ENCODE results near the gene TOM1L1. TPM values are rescaled to one million over a fixed set of nuclear protein-coding genes. Genes with fewer than 3 reads are reported as not detected.
"Not testable (repeated sequence)": the region's sequence is repeated elsewhere in the genome, so short reads cannot be mapped to it uniquely, and the experiment has no call there.

The TOM1L1 gene, protein sequence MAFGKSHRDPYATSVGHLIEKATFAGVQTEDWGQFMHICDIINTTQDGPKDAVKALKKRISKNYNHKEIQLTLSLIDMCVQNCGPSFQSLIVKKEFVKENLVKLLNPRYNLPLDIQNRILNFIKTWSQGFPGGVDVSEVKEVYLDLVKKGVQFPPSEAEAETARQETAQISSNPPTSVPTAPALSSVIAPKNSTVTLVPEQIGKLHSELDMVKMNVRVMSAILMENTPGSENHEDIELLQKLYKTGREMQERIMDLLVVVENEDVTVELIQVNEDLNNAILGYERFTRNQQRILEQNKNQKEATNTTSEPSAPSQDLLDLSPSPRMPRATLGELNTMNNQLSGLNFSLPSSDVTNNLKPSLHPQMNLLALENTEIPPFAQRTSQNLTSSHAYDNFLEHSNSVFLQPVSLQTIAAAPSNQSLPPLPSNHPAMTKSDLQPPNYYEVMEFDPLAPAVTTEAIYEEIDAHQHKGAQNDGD
- polyA plus RNA-seq (2013, experiment 1 of 2) = 36.7 TPM
- polyA plus RNA-seq (2013, experiment 2 of 2) = 40.0 TPM

DNA sequence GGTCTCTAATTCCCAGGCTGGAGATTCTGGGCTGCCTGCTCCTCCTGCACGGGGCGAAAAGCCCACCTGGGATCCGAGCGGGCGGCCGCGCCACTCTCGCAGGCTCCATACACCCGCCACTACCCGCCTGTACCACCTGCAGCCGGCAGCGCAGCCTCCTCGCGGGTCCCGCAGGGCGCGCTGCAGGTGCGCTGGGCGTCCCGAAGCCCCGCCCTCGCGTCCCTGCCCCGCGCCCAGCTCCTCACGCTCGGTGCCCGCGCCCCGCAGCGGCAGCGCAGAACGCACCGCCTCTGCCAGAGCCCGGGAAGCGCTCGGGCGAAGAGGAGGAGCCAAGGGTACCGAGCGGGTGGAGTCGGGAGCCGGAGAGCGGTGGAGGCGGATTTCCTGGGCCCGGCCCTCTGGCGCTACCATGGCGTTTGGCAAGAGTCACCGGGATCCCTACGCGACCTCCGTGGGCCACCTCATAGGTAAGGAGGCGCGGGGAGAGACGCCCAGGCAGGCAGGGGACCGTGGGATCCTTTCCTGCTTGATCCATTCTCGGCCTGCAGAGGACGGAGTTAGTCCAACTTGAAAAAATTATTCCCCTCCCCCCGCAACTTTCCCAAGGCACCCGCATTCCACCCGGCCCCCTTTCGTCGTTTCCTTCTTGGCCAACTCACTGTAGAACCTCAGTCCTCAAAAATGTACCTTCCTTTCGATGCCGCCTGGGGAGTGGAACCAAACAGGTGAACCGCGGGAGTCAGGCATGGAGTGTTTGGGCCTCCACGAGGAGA is at the start of gene TOM1L1:
Gene TOM1L1 (plus strand): TSS at position 396 of the 773 bp plus-strand sequence. CDS start 14 bp downstream, at position 410.
- Histone ChIP-seq H3K4me1 (ENCODE audit: insufficient read depth, low read length) (peaks cover 22% of the 10 kb centered on the region), H3K36me3 (ENCODE audit: insufficient read depth, low read length) (peaks cover 21% of the 10 kb centered on the region), H3K9me3 (ENCODE audit: insufficient read depth, low read depth, low read length) (no peaks in the 10 kb centered on the region), H3K9ac (ENCODE audit: low read depth, low read length) (peak within 1 kb of the TSS; percentile 90), H3K4me3 (ENCODE audit: low read length) (no peak within 1 kb of the TSS; the same call in none of the 2 replicates), H3K27me3 (ENCODE audit: insufficient read depth, low read length) (no peaks in the 10 kb centered on the region), H3K27ac (ENCODE audit: low read depth, low read length) (peak within 1 kb of the TSS; percentile 79)
- under 1% methylated on average over 67 of the region's 67 CpGs for WGBS

DNA sequence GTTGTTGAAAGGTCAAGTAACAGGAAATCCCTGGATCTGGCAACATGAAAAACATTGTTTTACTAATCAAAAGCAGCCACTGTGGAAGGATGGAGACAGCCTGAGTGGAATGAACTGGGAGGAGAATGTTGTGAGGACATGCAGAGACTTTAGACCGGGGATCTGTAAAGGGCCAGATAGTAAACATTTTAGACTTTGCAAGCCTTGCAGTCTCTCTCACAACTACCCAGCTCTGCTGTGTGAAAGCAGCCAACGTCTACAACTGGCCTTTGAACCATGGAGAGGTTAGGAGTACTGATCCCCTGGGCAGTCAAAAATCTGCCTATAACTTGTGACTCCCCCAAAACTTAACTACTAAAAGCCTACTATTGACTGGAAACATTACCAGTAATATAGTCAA is 41.5 kb upstream of the TOM1L1 start:
- no peak overlapping the region for H3K27ac ChIP-seq (ENCODE audit: low read depth, low read length)
- no peaks in the 10 kb centered on the region for H3K36me3 ChIP-seq (ENCODE audit: insufficient read depth, low read length)
- H3K4me1 ChIP-seq (ENCODE audit: insufficient read depth, low read length) = no peaks in the 10 kb centered on the region
- WGBS = 88% methylated on average over 2 of the region's 2 CpGs
- H3K27me3 ChIP-seq (ENCODE audit: insufficient read depth, low read length) = no peaks in the 10 kb centered on the region
- H3K9me3 ChIP-seq (ENCODE audit: insufficient read depth, low read depth, low read length) = no peaks in the 10 kb centered on the region
- no peak overlapping the region for H3K9ac ChIP-seq (ENCODE audit: low read depth, low read length)
- no peak overlapping the region for H3K4me3 ChIP-seq (ENCODE audit: low read length)

DNA sequence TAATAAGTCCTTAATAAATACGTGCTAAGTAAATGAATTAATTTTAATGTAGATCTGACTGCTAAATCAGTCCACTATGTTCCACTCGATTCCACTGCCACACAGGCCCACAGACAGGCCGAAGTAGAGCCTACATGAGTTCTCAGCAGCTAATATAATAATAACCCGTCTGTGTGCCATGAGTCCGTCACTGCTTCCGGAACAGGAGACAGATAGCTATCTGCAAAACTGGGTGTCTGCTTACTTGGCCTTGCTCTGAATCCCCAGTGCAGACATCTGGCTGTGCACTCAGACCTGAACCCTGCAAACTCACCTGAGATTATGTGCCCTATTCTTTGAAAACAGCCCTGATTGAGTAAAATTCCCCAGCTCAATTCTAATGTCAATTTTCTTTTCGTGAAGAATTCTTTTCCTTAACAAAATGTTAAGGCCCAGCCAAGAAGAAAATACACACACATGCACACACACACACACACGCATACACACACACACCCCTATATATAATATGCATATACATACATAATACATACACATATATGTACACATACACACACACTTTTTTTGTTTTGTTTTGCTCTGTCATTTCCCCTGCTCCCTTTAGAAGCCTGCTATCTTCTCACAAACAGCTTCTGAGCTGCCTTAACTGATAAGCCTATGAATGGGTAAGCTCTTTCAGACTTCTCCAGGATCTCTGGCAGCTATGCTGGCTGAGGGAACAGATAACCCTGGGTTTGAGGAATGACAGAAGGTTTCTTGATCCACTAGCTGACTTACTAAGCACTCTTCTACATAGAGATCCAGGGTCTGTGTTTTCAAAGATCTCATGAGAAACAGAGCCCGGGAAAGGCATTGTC is 39.8 kb upstream of the TOM1L1 start:
- Histone ChIP-seq H3K4me3 (ENCODE audit: low read length) (no peak overlapping the region), H3K36me3 (ENCODE audit: insufficient read depth, low read length) (no peaks in the 10 kb centered on the region), H3K27ac (ENCODE audit: low read depth, low read length) (no peak overlapping the region), H3K4me1 (ENCODE audit: insufficient read depth, low read length) (no peaks in the 10 kb centered on the region), H3K27me3 (ENCODE audit: insufficient read depth, low read length) (no peaks in the 10 kb centered on the region), H3K9ac (ENCODE audit: low read depth, low read length) (no peak overlapping the region), H3K9me3 (ENCODE audit: insufficient read depth, low read depth, low read length) (no peaks in the 10 kb centered on the region)
- WGBS = 94% methylated on average over 9 of the region's 9 CpGs

DNA sequence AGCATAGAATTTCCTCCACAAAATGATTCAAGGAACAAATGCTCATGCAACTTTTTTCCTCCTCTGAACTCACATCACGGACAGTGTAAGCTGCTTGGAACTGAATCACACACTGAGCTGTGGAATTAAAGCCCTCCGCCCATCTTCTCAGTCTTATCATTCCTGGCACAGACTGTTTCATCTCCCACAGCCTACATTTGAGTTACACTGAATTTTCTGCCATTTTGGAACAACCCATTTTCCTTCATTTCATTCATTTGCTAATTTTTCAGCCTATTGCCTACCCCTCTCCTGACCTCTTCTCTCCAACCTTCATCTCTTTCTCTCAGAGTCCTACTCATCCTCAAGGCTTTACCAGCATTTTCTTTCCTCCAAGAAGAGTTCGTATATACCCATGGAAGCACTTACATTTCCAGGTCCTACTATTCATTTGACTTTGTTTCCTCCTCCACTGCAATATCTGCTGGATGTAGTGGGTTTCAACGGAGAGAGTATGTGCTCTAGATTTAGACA is 39.1 kb upstream of the TOM1L1 start:
- 96% methylated on average over 4 of the region's 4 CpGs for WGBS
- H3K9ac ChIP-seq (ENCODE audit: low read depth, low read length) = no peak overlapping the region

DNA sequence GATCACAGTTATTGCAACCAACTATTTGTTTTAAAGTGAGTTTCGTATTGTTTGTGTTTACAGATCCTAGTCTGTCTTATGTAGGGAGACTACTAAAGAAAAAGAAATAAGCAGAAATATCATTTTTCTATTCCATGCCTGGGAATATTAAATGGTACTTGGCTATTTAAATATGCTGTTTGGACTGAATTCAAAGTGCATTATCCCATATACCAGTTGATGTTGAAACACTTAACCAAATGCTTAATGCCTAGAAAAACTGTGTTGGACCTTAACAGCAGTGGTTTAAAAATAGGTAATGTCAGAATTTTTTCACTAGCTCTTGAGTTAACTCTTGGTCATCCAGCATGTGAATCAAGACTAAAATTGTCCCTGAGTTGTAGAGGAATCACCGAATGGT is 37.5 kb upstream of the TOM1L1 start:
- H3K9me3 ChIP-seq (ENCODE audit: insufficient read depth, low read depth, low read length) = no peaks in the 10 kb centered on the region
- no peak overlapping the region for H3K27ac ChIP-seq (ENCODE audit: low read depth, low read length)
- WGBS = 90% methylated on average over 1 of the region's 2 CpGs
- no peaks in the 10 kb centered on the region for H3K27me3 ChIP-seq (ENCODE audit: insufficient read depth, low read length)
- no peak overlapping the region for H3K9ac ChIP-seq (ENCODE audit: low read depth, low read length)
- no peaks in the 10 kb centered on the region for H3K4me1 ChIP-seq (ENCODE audit: insufficient read depth, low read length)
- H3K36me3 ChIP-seq (ENCODE audit: insufficient read depth, low read length) = no peaks in the 10 kb centered on the region
- no peak overlapping the region for H3K4me3 ChIP-seq (ENCODE audit: low read length)

More for the DNA sequence above, 39.1 kb upstream of the TOM1L1 start:
- Histone ChIP-seq H3K4me3 (ENCODE audit: low read length) (no peak overlapping the region), H3K36me3 (ENCODE audit: insufficient read depth, low read length) (no peaks in the 10 kb centered on the region), H3K4me1 (ENCODE audit: insufficient read depth, low read length) (no peaks in the 10 kb centered on the region), H3K9me3 (ENCODE audit: insufficient read depth, low read depth, low read length) (no peaks in the 10 kb centered on the region), H3K27ac (ENCODE audit: low read depth, low read length) (no peak overlapping the region), H3K27me3 (ENCODE audit: insufficient read depth, low read length) (no peaks in the 10 kb centered on the region)

DNA sequence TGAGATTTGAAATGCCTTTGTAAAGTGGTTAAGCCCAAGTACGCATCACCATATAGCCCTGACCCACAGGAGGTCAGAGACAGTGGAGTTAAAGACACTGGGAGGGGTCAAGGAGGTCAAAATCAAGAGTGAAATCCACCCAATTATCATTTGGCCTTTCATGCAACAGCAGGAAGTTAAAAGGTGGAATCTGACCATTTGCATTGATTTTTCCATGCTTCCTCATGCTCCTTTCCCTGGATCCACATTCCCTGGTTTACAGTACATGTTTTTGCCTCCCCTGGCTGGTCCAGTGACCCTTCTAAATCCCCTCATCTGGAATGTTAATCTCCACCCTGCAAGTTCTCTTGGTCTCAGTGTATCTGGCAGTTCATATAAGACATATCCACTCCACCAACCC is 36.6 kb upstream of the TOM1L1 start:
- H3K4me3 ChIP-seq (ENCODE audit: low read length) = no peak overlapping the region
- no peak overlapping the region for H3K27ac ChIP-seq (ENCODE audit: low read depth, low read length)
- H3K9me3 ChIP-seq (ENCODE audit: insufficient read depth, low read depth, low read length) = no peaks in the 10 kb centered on the region
- H3K36me3 ChIP-seq (ENCODE audit: insufficient read depth, low read length) = no peaks in the 10 kb centered on the region
- no peaks in the 10 kb centered on the region for H3K4me1 ChIP-seq (ENCODE audit: insufficient read depth, low read length)
- no peaks in the 10 kb centered on the region for H3K27me3 ChIP-seq (ENCODE audit: insufficient read depth, low read length)
- H3K9ac ChIP-seq (ENCODE audit: low read depth, low read length) = no peak overlapping the region
- 100% methylated on average over 1 of the region's 1 CpG for WGBS

DNA sequence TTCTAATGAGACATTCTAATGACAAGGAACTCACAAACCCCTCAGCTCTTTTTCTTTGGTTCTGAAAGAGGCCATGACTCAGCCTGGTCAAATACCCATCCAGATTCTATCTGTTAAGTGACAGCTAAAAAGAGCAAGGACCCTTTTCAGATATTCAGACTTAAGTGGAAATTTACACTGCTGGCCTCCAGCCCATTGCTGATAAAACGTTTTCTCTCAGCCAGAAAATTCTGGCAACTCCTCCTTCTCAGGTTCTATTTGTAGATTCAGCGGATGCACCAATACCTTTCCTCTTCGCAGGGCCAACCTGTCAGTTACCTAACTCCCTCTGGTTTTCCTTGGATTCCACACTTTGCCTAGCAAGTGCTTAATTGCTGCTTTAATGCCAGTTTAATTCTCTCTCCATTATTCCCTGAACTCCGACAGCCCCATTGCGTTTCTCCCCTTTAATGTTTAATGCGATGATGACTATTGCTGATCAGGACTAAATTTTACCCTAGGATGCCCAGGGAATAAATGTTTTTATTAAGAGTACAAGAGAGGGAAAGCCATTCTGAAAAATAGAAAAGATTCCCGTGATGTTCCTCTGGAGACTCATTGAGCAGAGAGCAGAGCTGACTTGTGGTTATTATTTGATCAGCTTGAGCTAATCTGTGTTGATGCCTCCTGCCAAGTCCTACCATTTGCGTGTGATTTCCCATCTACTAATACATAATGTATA is 35.9 kb upstream of the TOM1L1 start:
- no peaks in the 10 kb centered on the region for H3K36me3 ChIP-seq (ENCODE audit: insufficient read depth, low read length)
- H3K4me3 ChIP-seq (ENCODE audit: low read length) = no peak overlapping the region
- WGBS = 92% methylated on average over 8 of the region's 8 CpGs
- H3K4me1 ChIP-seq (ENCODE audit: insufficient read depth, low read length) = no peaks in the 10 kb centered on the region
- no peak overlapping the region for H3K9ac ChIP-seq (ENCODE audit: low read depth, low read length)
- no peak overlapping the region for H3K27ac ChIP-seq (ENCODE audit: low read depth, low read length)
- H3K9me3 ChIP-seq (ENCODE audit: insufficient read depth, low read depth, low read length) = no peaks in the 10 kb centered on the region
- no peaks in the 10 kb centered on the region for H3K27me3 ChIP-seq (ENCODE audit: insufficient read depth, low read length)

DNA sequence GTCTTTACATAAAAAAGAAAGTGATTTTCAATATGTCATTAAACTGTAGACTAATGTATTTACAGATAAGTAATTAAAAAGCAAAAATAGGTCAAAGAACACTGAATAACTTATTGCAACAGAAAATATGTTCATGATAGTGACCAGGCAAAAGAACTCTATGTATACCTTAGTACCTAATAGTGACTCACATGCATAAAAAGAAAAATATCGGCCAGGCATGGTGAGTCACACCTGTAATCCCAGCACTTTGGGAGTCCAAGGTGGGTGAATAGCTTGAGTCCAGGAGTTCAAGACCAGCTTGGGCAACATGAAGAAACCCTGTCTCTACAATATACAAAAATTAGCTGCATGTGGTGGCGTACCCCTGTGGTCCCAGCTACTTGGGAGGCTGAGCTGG is 33.0 kb upstream of the TOM1L1 start:
- WGBS = 95% methylated on average over 2 of the region's 2 CpGs
- H3K9ac ChIP-seq (ENCODE audit: low read depth, low read length) = no peak overlapping the region
- H3K27me3 ChIP-seq (ENCODE audit: insufficient read depth, low read length) = no peaks in the 10 kb centered on the region
- no peak overlapping the region for H3K27ac ChIP-seq (ENCODE audit: low read depth, low read length)
- H3K4me1 ChIP-seq (ENCODE audit: insufficient read depth, low read length) = no peaks in the 10 kb centered on the region
- H3K9me3 ChIP-seq (ENCODE audit: insufficient read depth, low read depth, low read length) = no peaks in the 10 kb centered on the region
- no peaks in the 10 kb centered on the region for H3K36me3 ChIP-seq (ENCODE audit: insufficient read depth, low read length)
- no peak overlapping the region for H3K4me3 ChIP-seq (ENCODE audit: low read length)

DNA sequence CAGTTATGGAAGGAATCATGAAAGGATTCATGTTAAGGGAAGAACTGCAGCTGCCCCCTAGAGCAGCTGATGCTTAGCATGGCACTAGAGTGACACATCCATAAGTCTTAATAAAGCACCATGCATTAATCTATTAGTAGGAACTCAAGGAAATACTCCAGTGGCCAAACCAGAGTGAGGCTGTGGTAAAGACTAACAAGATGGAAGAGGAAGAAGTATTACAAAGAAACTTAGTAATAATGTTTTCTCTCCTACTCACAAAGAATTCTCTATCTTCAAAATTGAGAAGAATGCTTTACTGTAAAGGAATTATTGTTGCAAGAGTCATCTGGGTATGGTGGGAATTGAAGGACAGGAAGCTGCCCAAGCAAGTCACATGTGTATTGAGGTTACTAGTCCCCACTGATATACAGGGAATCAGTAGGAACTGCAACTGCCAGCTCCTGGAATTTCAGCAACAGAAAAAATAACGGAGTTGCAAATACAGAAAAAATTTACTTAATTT is 29.9 kb upstream of the TOM1L1 start:
- no peak overlapping the region for H3K9ac ChIP-seq (ENCODE audit: low read depth, low read length)
- H3K27me3 ChIP-seq (ENCODE audit: insufficient read depth, low read length) = no peaks in the 10 kb centered on the region
- no peak overlapping the region for H3K4me3 ChIP-seq (ENCODE audit: low read length)
- H3K9me3 ChIP-seq (ENCODE audit: insufficient read depth, low read depth, low read length) = no peaks in the 10 kb centered on the region
- H3K36me3 ChIP-seq (ENCODE audit: insufficient read depth, low read length) = no peaks in the 10 kb centered on the region
- no peak overlapping the region for H3K27ac ChIP-seq (ENCODE audit: low read depth, low read length)
- WGBS = no CpG with 5 or more reads among the region's 1 CpG
- H3K4me1 ChIP-seq (ENCODE audit: insufficient read depth, low read length) = 0 out of 2 replicates have a peak, but pooled peaks cover 3% of the 10 kb centered on the region

DNA sequence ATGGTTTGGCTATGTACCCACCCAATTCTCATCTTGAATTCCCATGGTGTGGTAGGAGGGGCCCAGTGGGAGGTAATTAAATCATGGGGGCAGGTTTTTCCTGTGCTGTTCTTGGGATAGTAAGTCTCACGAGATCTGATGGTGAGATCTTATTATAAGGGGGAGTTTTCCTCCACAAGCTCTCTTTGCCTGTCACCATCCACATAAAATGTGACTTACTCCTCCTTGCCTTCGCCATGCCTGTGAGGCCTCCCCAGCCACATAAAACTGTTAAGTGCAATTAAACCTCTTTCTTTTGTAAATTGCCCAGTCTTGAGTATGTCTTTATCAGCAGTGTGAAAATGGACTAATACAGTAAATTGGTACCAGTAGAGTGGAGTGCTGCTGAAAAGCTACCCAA is 24.7 kb upstream of the TOM1L1 start:
- not testable (repeated sequence) for H3K27ac ChIP-seq (ENCODE audit: low read depth, low read length); H3K9ac ChIP-seq (ENCODE audit: low read depth, low read length); H3K27me3 ChIP-seq (ENCODE audit: insufficient read depth, low read length); H3K4me3 ChIP-seq (ENCODE audit: low read length); H3K36me3 ChIP-seq (ENCODE audit: insufficient read depth, low read length); H3K9me3 ChIP-seq (ENCODE audit: insufficient read depth, low read depth, low read length); H3K4me1 ChIP-seq (ENCODE audit: insufficient read depth, low read length)
- WGBS = 100% methylated on average over 1 of the region's 2 CpGs
